Endothelial cell of hepatic sinusoid (primary cell): ENCODE data around the gene LRRC2.
"Not testable (repeated sequence)": the region's sequence is repeated elsewhere in the genome, so short reads cannot be mapped to it uniquely, and the experiment has no call there.

Experiments
- in situ Hi-C: cut with HindIII; loops from 2 replicates; pipeline ENCODE4 v1.10.0; 2017; ENCODE audit warnings: low sequenced_read_pairs

Gene LRRC2

DNA sequence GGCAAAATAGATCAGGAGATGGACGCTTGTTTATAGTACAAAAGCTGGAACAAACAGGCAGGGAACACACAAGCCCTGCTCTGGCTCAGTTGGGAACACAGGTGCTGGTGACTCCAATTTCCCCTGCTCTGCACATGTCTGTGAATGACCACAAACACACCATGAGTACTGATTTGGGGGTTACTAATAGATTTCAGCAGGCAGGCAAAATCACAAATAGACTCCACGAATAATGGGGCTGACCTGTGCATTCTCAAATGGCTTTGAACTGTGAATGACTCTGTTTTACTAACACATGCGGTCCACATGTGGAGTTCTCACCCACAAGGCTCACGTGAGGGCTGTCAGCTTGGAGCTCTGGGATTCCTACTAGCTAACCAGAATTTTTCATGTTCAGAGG, 64.4 kb downstream of the LRRC2 start:
- in situ Hi-C loops: loop anchor here (5.0 kb wide), 1 partner anchor 61 kb away; no protein-coding TSS in a partner anchor

GRCh38 chr3:46500656-46501635, 65.2 kb downstream of the LRRC2 start:
- in situ Hi-C loops: loop anchor here (5.0 kb wide), 1 partner anchor 61 kb away; no protein-coding TSS in a partner anchor

DNA sequence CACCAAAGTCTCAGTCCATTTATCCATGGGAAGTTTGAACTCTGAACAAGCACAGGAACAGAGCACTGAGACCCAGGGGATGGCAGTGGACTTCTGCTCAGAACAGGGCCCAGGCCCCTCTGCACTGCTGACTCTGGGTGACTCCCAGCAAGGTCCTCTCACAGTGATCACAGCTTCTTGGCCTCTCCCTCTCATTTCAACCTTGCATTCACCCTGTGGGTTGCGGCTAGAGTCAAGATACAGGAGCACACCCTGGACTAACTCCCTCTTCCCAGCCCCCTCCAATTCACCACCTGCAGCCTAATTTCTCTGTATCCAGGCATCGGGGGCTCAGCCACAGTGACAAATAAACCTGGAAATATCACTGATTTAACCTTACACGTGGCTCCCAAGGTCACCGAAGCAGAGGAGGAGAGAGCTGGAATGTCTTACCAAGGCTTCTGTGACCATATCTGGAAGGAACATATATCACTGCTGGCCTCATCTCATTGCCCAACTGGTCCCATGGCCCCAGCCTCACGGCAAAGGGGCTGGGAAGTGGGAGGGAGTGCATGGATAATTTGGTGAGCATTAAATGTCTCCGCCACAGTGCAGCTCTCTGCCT, 67.1 kb downstream of the LRRC2 start:
- in situ Hi-C loops: no loop called here

GRCh38 chr3:46497556-46498265, 68.4 kb downstream of the LRRC2 start, which contains the start of gene RTP3:
Gene RTP3 (plus strand): TSS chr3:46497976. CDS start chr3:46498063, 87 bp downstream.
- in situ Hi-C loops: no loop called here

- in situ Hi-C loops: no loop called here
These were observed 69.2 kb downstream of the LRRC2 start for GRCh38 chr3:46496746-46497555.

DNA sequence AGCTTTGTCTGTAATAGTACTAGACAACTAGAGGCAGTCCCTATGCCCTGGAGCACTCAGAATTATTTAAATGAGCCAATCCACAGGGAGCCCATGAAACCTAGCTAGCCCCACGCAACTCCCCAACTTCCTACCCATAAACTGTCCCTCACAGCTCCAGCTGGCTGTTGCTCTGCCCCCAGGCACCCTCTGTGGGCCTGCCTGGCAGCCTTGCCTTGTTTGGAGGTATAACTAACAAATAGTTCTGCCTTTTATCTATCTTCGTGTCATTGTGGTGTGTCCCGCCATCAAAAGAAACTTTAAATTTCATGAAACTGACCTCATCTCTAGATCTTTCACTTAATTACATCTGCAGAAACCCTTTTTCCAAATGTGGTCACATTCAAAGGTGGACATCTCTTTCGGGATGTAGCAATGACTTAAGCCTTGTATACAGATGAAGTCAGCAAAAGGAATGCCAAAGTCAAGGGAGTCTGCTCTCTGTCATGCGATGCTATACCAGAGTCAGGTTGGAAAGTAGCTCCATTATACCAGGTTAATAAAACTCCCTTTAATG, 70.1 kb downstream of the LRRC2 start:
- in situ Hi-C loops: no loop called here

DNA sequence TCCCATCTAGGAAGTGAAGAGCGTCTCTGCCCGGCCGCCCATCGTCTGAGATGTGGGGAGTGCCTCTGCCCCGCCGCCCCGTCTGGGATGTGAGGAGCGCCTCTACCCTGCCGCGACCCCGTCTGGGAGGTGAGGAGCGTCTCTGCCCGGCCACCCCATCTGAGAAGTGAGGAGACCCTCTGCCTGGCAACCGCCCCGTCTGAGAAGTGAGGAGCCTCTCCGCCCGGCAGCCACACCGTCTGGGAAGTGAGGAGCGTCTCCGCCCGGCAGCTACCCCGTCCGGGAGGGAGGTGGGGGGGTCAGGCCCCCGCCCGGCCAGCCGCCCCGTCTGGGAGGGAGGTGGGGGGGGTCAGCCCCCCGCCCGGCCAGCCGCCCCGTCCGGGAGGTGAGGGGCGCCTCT, 71.6 kb downstream of the LRRC2 start:
- in situ Hi-C loops: not testable (repeated sequence)

- in situ Hi-C loops: no loop called here
These were observed 73.1 kb downstream of the LRRC2 start for GRCh38 chr3:46492890-46493547.

- in situ Hi-C loops: no loop called here
These were observed 74.7 kb downstream of the LRRC2 start for GRCh38 chr3:46491089-46492070.

- in situ Hi-C loops: no loop called here
These were observed 75.6 kb downstream of the LRRC2 start for GRCh38 chr3:46490338-46491084.

DNA sequence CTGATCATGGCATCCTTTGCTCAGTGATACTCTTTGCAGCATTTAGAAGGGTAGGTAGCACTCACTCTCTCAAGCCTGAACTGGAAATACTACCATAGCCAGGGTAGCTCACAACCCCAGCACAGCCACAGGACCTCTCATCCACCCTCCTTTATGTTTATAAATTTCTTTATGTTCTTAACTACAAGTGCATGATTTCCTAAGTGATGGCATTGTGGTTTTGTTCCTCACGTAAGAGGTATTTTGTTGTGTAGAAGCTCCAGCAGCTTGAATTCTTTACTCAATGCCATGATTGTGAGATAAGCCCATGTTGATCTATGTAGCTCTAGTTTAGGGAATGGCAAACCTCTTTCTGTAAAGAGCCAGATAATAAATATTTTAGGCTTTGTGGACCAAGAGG, 76.2 kb downstream of the LRRC2 start:
- in situ Hi-C loops: no loop called here

DNA sequence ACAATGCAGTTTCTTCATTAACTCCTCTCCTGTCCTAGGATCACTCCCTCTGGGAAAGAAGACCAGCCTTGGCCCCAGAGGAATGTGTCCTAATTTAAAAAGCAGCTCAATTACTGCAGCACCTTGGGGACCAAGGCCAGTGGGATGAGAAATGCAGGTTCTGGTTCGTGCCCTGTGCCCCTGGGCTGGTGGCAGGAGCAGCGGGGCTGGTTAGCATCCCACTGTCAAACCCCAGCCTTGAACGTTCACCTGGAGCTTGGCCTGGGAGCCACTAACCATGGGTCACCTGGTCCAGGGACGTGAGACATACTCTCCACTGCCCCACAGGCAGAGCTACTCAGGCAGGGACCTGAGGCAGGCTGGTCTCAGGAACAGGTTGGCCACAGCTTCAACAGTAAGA, 76.7 kb downstream of the LRRC2 start:
- in situ Hi-C loops: no loop called here

- in situ Hi-C loops: no loop called here
These were observed 77.3 kb downstream of the LRRC2 start for GRCh38 chr3:46488735-46489361.

DNA sequence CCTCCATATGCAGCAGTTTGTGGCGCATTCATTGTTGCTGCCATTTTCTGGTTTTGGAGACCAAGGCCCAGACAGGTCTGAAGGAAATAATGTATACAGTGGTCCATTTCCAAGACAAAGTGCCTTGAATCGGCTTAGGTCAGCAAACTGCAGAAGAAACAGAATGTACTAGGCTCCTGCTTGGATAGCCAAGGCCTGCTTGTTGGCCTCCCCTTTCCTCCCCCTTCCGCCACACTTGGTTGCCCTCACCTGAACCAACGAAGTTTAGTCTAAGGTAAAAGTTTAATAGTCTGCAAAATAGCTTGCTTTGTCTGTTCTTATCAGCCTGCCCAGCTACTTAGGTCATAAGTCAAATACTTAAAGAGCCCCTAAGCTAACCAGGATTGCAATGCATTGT, 80.3 kb downstream of the LRRC2 start:
- in situ Hi-C loops: no loop called here

- in situ Hi-C loops: loop anchor here (5.0 kb wide), 1 partner anchor 147 kb away; no protein-coding TSS in a partner anchor
These were observed 81.0 kb downstream of the LRRC2 start for GRCh38 chr3:46484911-46485778.

GRCh38 chr3:46484388-46484787, 81.7 kb downstream of the LRRC2 start:
- in situ Hi-C loops: loop anchor here (5.0 kb wide), 1 partner anchor 148 kb away; no protein-coding TSS in a partner anchor
